Measurements from ENCODE around the gene CIBAR2. TPM values are rescaled to one million over a fixed set of nuclear protein-coding genes. Genes with fewer than 3 reads are reported as not detected.

CIBAR2 gene
- total RNA-seq, 1 experiment from 2014 or later, result not detected

DNA sequence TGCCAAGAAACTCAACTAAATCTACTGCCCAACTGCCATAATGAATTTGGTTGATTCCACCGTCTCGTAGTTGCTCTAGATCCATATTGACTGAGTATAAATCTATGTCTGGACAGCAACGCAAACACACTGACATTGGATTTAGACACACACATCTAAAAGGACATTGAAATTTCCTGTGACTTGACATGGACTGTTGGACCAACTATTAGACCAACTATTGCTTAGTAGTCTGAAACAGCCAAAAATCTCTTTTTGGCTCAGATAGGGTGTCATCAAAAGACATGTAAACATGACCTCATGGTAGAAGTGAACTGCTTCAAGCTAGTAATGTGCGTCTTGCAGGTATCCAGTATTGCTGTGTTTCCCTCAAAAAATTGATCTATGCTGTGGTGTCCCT lies 53.4 kb downstream of the CIBAR2 start:
- no peaks in the 10 kb centered on the region for H3K9me3 ChIP-seq (ENCODE audit: control insufficient read depth, low read depth, low read length)
- no peak overlapping the region for H3K56ac ChIP-seq (ENCODE audit: insufficient read length, low read depth, low read length)
- Mint-ChIP-seq H3K36me3 (ENCODE audit: insufficient read depth in 1 of 3, low read depth in 3 of 3) (no peaks in the 10 kb centered on the region), H3K4me1 (peaks cover 35 to 42% of the 10 kb centered on the region in 2 experiments), H3K9me3 (no peaks in the 10 kb centered on the region), H3K27me3 (ENCODE audit: low read depth) (peaks cover 13% of the 10 kb centered on the region), H3K4me3 (no peak overlapping the region), H3K27ac (no peak overlapping the region)
- H2BK12ac ChIP-seq (ENCODE audit: insufficient read length, low read depth, low read length), result no peak overlapping the region
- H2BK20ac ChIP-seq (ENCODE audit: low read depth, low read length, poor library complexity, severe bottlenecking), result no peak overlapping the region
- H2BK15ac ChIP-seq (ENCODE audit: low read depth, low read length), result no peak overlapping the region
- no peak overlapping the region for H3K27ac ChIP-seq (ENCODE audit: insufficient read length, low read depth, low read length)
- H3K79me2 ChIP-seq (ENCODE audit: insufficient read depth, low read length), result no peaks in the 10 kb centered on the region
- H3K9ac ChIP-seq (ENCODE audit: extremely low read depth, insufficient read length, low read length), result no peak overlapping the region
- H3K4ac ChIP-seq (ENCODE audit: low read depth, low read length), result no peak overlapping the region
- no peak overlapping the region for H2BK120ac ChIP-seq (ENCODE audit: low read depth, low read length, poor library complexity, severe bottlenecking)
- no peak overlapping the region for H3K18ac ChIP-seq (ENCODE audit: insufficient read length, low read depth, low read length)
- H2AFZ ChIP-seq (ENCODE audit: low read length), result no peak overlapping the region
- no peaks in the 10 kb centered on the region for H3K79me1 ChIP-seq (ENCODE audit: insufficient read depth, low read depth, low read length, poor library complexity, severe bottlenecking)
- H4K5ac ChIP-seq (ENCODE audit: insufficient read length, low read depth, low read length), result no peak overlapping the region
- H3K4me2 ChIP-seq (ENCODE audit: insufficient read depth, insufficient read length, low read length), result no peak overlapping the region
- TF ChIP-seq, protein P1, sequence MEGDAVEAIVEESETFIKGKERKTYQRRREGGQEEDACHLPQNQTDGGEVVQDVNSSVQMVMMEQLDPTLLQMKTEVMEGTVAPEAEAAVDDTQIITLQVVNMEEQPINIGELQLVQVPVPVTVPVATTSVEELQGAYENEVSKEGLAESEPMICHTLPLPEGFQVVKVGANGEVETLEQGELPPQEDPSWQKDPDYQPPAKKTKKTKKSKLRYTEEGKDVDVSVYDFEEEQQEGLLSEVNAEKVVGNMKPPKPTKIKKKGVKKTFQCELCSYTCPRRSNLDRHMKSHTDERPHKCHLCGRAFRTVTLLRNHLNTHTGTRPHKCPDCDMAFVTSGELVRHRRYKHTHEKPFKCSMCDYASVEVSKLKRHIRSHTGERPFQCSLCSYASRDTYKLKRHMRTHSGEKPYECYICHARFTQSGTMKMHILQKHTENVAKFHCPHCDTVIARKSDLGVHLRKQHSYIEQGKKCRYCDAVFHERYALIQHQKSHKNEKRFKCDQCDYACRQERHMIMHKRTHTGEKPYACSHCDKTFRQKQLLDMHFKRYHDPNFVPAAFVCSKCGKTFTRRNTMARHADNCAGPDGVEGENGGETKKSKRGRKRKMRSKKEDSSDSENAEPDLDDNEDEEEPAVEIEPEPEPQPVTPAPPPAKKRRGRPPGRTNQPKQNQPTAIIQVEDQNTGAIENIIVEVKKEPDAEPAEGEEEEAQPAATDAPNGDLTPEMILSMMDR (conservative IDR thresholded peaks at IDR 0.05), result no peak
- no peak for DNase-seq
- no peak overlapping the region for H4K8ac ChIP-seq (replicated peaks; ENCODE audit: insufficient read length, low read depth, low read length)
- no CpG with 5 or more reads among the region's 4 CpGs for WGBS (ENCODE audit: extremely low coverage, insufficient read length, low lambda C conversion rate)
- H4K20me1 ChIP-seq (ENCODE audit: control insufficient read depth, insufficient read depth, insufficient read length), result no peaks in the 10 kb centered on the region
- no peak overlapping the region for H2AK5ac ChIP-seq (ENCODE audit: insufficient read length, low read length)
- H4K91ac ChIP-seq (ENCODE audit: insufficient read length, low read depth, low read length), result no peak overlapping the region
- no peak overlapping the region for H2BK5ac ChIP-seq (ENCODE audit: insufficient read length, low read length)
- H3T11ph ChIP-seq (ENCODE audit: low read length), result no peak overlapping the region
- no peaks in the 10 kb centered on the region for H3K27me3 ChIP-seq (ENCODE audit: insufficient read depth, low read length)
- H3K14ac ChIP-seq (ENCODE audit: insufficient read depth, low read length), result no peak overlapping the region
- H3K4me1 ChIP-seq (ENCODE audit: insufficient read depth, low read length), result peaks cover 2% of the 10 kb centered on the region; the same call in 1 of the 2 replicates
- no peaks in the 10 kb centered on the region for H3K23me2 ChIP-seq (ENCODE audit: insufficient read length, low read depth, low read length, poor library complexity, severe bottlenecking)
- H3K23ac ChIP-seq (ENCODE audit: insufficient read length, low read depth, low read length), result no peak overlapping the region

Measured in H9 (cell line).